HUES48 (cell line): ENCODE data around the gene PRKAG2.

Experiments
- H3K27ac ChIP-seq: one replicate; pipeline ENCODE4 v1.7.0; 2013; ENCODE audit warnings: low read depth, low read length, inconsistent platforms
- H3K27me3 ChIP-seq: 2 replicates; pipeline ENCODE4 v1.6.1; 2013; ENCODE audit warnings: mild to moderate bottlenecking, low read length; ENCODE audit not compliant: control insufficient read depth, insufficient read depth
- H3K36me3 ChIP-seq: 2 replicates; pipeline ENCODE4 v1.6.1; 2013; ENCODE audit warnings: low read length; ENCODE audit not compliant: control insufficient read depth, insufficient read depth
- H3K4me1 ChIP-seq: 2 replicates; pipeline ENCODE4 v1.6.1; 2013; ENCODE audit warnings: mild to moderate bottlenecking, low read length; ENCODE audit not compliant: control insufficient read depth, insufficient read depth
- H3K4me3 ChIP-seq: 2 replicates; pipeline ENCODE4 v1.5.1; 2013; ENCODE audit warnings: mild to moderate bottlenecking, low read depth, low read length
- H3K9ac ChIP-seq: 2 replicates; pipeline ENCODE4 v1.6.1; 2013; ENCODE audit warnings: mild to moderate bottlenecking, low read depth, low read length, moderate library complexity
- H3K9me3 ChIP-seq: 2 replicates; pipeline ENCODE4 v1.6.1; 2013; ENCODE audit warnings: low read length; ENCODE audit not compliant: control insufficient read depth, insufficient read depth

PRKAG2 gene

GRCh38 chr7:151682831-151683614 lies 193.9 kb downstream of the PRKAG2 start:
- Histone ChIP-seq H3K9me3 (no peaks in the 10 kb centered on the region), H3K36me3 (no peaks in the 10 kb centered on the region), H3K4me3 (no peak overlapping the region), H3K27me3 (no peaks in the 10 kb centered on the region), H3K9ac (no peak overlapping the region), H3K4me1 (peaks cover 16% of the 10 kb centered on the region), H3K27ac (no peak overlapping the region)

GRCh38 chr7:151681726-151682125 lies 195.2 kb downstream of the PRKAG2 start:
- Histone ChIP-seq H3K4me1 (peaks cover 3% of the 10 kb centered on the region; the same call in 1 of the 2 replicates), H3K9me3 (no peaks in the 10 kb centered on the region), H3K4me3 (no peak overlapping the region), H3K9ac (no peak overlapping the region), H3K36me3 (no peaks in the 10 kb centered on the region), H3K27ac (no peak overlapping the region), H3K27me3 (no peaks in the 10 kb centered on the region)

- H3K27ac ChIP-seq: no peak overlapping the region
- no peak overlapping the region for H3K9ac ChIP-seq
- H3K4me1 ChIP-seq: 0 out of 2 replicates have a peak, but pooled peaks cover 3% of the 10 kb centered on the region
These were observed 196.1 kb downstream of the PRKAG2 start for GRCh38 chr7:151680810-151681209.

GRCh38 chr7:151679881-151680612 lies 196.9 kb downstream of the PRKAG2 start:
- Histone ChIP-seq H3K27me3 (no peaks in the 10 kb centered on the region), H3K36me3 (no peaks in the 10 kb centered on the region), H3K9ac (no peak overlapping the region), H3K9me3 (no peaks in the 10 kb centered on the region), H3K4me3 (no peak overlapping the region), H3K4me1 (0 out of 2 replicates have a peak, but pooled peaks cover 3% of the 10 kb centered on the region), H3K27ac (no peak overlapping the region)

More at GRCh38 chr7:151680810-151681209, 196.1 kb downstream of the PRKAG2 start:
- Histone ChIP-seq H3K36me3 (no peaks in the 10 kb centered on the region), H3K9me3 (no peaks in the 10 kb centered on the region), H3K27me3 (no peaks in the 10 kb centered on the region), H3K4me3 (no peak overlapping the region)

- no peaks in the 10 kb centered on the region for H3K27me3 ChIP-seq
- H3K4me3 ChIP-seq: no peak overlapping the region
- 0 out of 2 replicates have a peak, but pooled peaks cover 3% of the 10 kb centered on the region for H3K4me1 ChIP-seq
- H3K36me3 ChIP-seq: no peaks in the 10 kb centered on the region
- H3K27ac ChIP-seq: no peak overlapping the region
- H3K9me3 ChIP-seq: no peaks in the 10 kb centered on the region
- no peak overlapping the region for H3K9ac ChIP-seq
These were observed 197.7 kb downstream of the PRKAG2 start for GRCh38 chr7:151679071-151679708.

- Histone ChIP-seq H3K4me1 (0 out of 2 replicates have a peak, but pooled peaks cover 3% of the 10 kb centered on the region), H3K4me3 (no peak overlapping the region), H3K9ac (no peak overlapping the region)
These were observed 198.7 kb downstream of the PRKAG2 start for GRCh38 chr7:151678227-151678604.

GRCh38 chr7:151677581-151678226 lies 199.2 kb downstream of the PRKAG2 start:
- no peak overlapping the region for H3K9ac ChIP-seq
- 0 out of 2 replicates have a peak, but pooled peaks cover 3% of the 10 kb centered on the region for H3K4me1 ChIP-seq
- H3K27me3 ChIP-seq: no peaks in the 10 kb centered on the region
- H3K27ac ChIP-seq: no peak overlapping the region
- H3K9me3 ChIP-seq: no peaks in the 10 kb centered on the region
- H3K36me3 ChIP-seq: no peaks in the 10 kb centered on the region
- no peak overlapping the region for H3K4me3 ChIP-seq

More at GRCh38 chr7:151678227-151678604, 198.7 kb downstream of the PRKAG2 start:
- no peaks in the 10 kb centered on the region for H3K36me3 ChIP-seq
- H3K27ac ChIP-seq: no peak overlapping the region
- H3K9me3 ChIP-seq: no peaks in the 10 kb centered on the region
- no peaks in the 10 kb centered on the region for H3K27me3 ChIP-seq

- Histone ChIP-seq H3K4me1 (peaks cover 4% of the 10 kb centered on the region; the same call in 1 of the 2 replicates), H3K9me3 (no peaks in the 10 kb centered on the region), H3K4me3 (no peak overlapping the region), H3K36me3 (no peaks in the 10 kb centered on the region), H3K27me3 (no peaks in the 10 kb centered on the region), H3K27ac (no peak overlapping the region), H3K9ac (no peak overlapping the region)
These were observed 200.2 kb downstream of the PRKAG2 start for GRCh38 chr7:151676759-151677158.

- H3K27ac ChIP-seq: no peak overlapping the region
- no peak overlapping the region for H3K9ac ChIP-seq
- H3K36me3 ChIP-seq: no peaks in the 10 kb centered on the region
- peaks cover 8% of the 10 kb centered on the region for H3K4me1 ChIP-seq
- no peaks in the 10 kb centered on the region for H3K9me3 ChIP-seq
- H3K27me3 ChIP-seq: no peaks in the 10 kb centered on the region
- H3K4me3 ChIP-seq: no peak overlapping the region
These were observed 201.6 kb downstream of the PRKAG2 start for GRCh38 chr7:151675196-151675920.
